WTC11 (cell line): ENCODE measurements around the gene FIGNL2.

Source experiments
- NFYB ChIP-seq: sonication (generic); formaldehyde crosslinking; conservative IDR thresholded peaks from 2 replicates; pipeline ENCODE4 v1.8.0; 2022; ENCODE audit warnings: low read depth, missing genetic modification reagents
- SMAD4 ChIP-seq: sonication (generic); formaldehyde crosslinking; IDR thresholded peaks from 2 replicates; pipeline ENCODE4 v1.8.0; 2022; ENCODE audit warnings: mild to moderate bottlenecking, missing genetic modification reagents
- ZNF396 ChIP-seq: fragments of 250-450 bp; sonication (Bioruptor Pico); IDR thresholded peaks from 2 replicates; pipeline ENCODE4 v1.8.0; 2021; ENCODE audit warnings: mild to moderate bottlenecking, moderate library complexity, borderline replicate concordance
- TF ChIP-seq, protein P1 (sequence below): sonication (generic); formaldehyde crosslinking; IDR thresholded peaks from 2 replicates; pipeline ENCODE4 v1.8.0; 2022; ENCODE audit warnings: mild to moderate bottlenecking, missing genetic modification reagents
- TF ChIP-seq, protein P2 (sequence below): sonication (generic); formaldehyde crosslinking; IDR thresholded peaks from 2 replicates; pipeline ENCODE4 v1.8.1; 2023; ENCODE audit warnings: mild to moderate bottlenecking, missing genetic modification reagents, moderate library complexity
- TF ChIP-seq, protein P3 (sequence below): fragments of 200-600 bp; IDR thresholded peaks from 2 replicates; pipeline ENCODE4 v1.8.0; 2022; ENCODE audit warnings: antibody characterized with exemption
- TF ChIP-seq, protein P4 (sequence below): sonication (generic); formaldehyde crosslinking; IDR thresholded peaks from 2 replicates; pipeline ENCODE4 v1.8.1; 2022; ENCODE audit warnings: mild to moderate bottlenecking, moderate library complexity, missing genetic modification reagents
- TF ChIP-seq, protein P5 (sequence below): sonication (generic); formaldehyde crosslinking; IDR thresholded peaks from 2 replicates; pipeline ENCODE4 v1.8.1; 2023; ENCODE audit warnings: mild to moderate bottlenecking, moderate library complexity, missing genetic modification reagents

DNA sequence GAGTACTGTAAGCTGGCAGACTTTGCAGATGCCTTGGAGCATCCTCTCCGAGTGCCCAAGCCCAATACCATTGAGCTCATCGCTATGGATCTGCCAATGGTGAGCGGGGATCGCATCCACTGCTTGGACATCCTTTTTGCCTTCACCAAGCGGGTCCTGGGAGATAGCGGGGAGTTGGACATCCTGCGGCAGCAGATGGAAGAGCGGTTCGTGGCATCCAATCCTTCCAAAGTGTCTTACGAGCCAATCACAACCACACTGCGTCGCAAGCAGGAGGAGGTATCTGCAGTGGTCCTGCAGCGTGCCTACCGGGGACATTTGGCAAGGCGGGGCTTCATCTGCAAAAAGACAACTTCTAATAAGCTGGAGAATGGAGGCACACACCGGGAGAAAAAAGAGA, 41.6 kb downstream of the FIGNL2 start:
- TF ChIP-seq, protein P1, sequence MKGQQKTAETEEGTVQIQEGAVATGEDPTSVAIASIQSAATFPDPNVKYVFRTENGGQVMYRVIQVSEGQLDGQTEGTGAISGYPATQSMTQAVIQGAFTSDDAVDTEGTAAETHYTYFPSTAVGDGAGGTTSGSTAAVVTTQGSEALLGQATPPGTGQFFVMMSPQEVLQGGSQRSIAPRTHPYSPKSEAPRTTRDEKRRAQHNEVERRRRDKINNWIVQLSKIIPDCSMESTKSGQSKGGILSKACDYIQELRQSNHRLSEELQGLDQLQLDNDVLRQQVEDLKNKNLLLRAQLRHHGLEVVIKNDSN (CRISPR knock-in tag), result no peak
- TF ChIP-seq ZNF396 (CRISPR knock-in tag) (no peak), NFYB (CRISPR knock-in tag) (no peak), SMAD4 (CRISPR knock-in tag) (no peak)
- TF ChIP-seq, protein P2, sequence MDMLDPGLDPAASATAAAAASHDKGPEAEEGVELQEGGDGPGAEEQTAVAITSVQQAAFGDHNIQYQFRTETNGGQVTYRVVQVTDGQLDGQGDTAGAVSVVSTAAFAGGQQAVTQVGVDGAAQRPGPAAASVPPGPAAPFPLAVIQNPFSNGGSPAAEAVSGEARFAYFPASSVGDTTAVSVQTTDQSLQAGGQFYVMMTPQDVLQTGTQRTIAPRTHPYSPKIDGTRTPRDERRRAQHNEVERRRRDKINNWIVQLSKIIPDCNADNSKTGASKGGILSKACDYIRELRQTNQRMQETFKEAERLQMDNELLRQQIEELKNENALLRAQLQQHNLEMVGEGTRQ (CRISPR knock-in tag), result no peak
- TF ChIP-seq, protein P3, sequence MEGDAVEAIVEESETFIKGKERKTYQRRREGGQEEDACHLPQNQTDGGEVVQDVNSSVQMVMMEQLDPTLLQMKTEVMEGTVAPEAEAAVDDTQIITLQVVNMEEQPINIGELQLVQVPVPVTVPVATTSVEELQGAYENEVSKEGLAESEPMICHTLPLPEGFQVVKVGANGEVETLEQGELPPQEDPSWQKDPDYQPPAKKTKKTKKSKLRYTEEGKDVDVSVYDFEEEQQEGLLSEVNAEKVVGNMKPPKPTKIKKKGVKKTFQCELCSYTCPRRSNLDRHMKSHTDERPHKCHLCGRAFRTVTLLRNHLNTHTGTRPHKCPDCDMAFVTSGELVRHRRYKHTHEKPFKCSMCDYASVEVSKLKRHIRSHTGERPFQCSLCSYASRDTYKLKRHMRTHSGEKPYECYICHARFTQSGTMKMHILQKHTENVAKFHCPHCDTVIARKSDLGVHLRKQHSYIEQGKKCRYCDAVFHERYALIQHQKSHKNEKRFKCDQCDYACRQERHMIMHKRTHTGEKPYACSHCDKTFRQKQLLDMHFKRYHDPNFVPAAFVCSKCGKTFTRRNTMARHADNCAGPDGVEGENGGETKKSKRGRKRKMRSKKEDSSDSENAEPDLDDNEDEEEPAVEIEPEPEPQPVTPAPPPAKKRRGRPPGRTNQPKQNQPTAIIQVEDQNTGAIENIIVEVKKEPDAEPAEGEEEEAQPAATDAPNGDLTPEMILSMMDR, result no peak
- TF ChIP-seq, protein P4, sequence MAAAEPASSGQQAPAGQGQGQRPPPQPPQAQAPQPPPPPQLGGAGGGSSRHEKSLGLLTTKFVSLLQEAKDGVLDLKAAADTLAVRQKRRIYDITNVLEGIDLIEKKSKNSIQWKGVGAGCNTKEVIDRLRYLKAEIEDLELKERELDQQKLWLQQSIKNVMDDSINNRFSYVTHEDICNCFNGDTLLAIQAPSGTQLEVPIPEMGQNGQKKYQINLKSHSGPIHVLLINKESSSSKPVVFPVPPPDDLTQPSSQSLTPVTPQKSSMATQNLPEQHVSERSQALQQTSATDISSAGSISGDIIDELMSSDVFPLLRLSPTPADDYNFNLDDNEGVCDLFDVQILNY (CRISPR knock-in tag), result no peak
- TF ChIP-seq, protein P5, sequence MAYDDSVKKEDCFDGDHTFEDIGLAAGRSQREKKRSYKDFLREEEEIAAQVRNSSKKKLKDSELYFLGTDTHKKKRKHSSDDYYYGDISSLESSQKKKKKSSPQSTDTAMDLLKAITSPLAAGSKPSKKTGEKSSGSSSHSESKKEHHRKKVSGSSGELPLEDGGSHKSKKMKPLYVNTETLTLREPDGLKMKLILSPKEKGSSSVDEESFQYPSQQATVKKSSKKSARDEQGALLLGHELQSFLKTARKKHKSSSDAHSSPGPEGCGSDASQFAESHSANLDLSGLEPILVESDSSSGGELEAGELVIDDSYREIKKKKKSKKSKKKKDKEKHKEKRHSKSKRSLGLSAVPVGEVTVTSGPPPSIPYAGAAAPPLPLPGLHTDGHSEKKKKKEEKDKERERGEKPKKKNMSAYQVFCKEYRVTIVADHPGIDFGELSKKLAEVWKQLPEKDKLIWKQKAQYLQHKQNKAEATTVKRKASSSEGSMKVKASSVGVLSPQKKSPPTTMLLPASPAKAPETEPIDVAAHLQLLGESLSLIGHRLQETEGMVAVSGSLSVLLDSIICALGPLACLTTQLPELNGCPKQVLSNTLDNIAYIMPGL, result no peak
